B cell (primary cell): Measurements from ENCODE around the gene TRIP10. TPM values are rescaled to one million over a fixed set of nuclear protein-coding genes. Genes with fewer than 3 reads are reported as not detected.

Source experiments
- ATAC-seq: fragments of 200-7000 bp; cut with Tn5 transposase; one replicate; pipeline ENCODE4 v1.10.0; 2021; ENCODE audit warnings: low read depth, mild to moderate bottlenecking, moderate number of reproducible peaks, moderate library complexity
- CTCF ChIA-PET: fragments of 350-600 bp; sonication (Branson Sonifier 250); formaldehyde crosslinking; loops from one replicate; lab custom pipeline; 2021; ENCODE audit warnings: antibody characterized with exemption, inconsistent platforms; lab: Charles Lee
- POLR2A ChIA-PET: fragments of 350-600 bp; sonication (Branson Sonifier 250); formaldehyde crosslinking; loops from one replicate; lab custom pipeline; 2021; ENCODE audit warnings: antibody characterized with exemption; lab: Charles Lee
- DNase-seq: peaks from one replicate; pipeline ENCODE4 v3.0.0; 2013
- H2AFZ ChIP-seq: 2 replicates; pipeline ENCODE4 v1.6.1; 2012; ENCODE audit warnings: mild to moderate bottlenecking, low read depth, low read length; ENCODE audit not compliant: insufficient read depth, poor library complexity, severe bottlenecking
- H3K27ac ChIP-seq, 2 donors: 1 replicate in 1 of 2; 2 replicates in 1 of 2; pipeline ENCODE4 v1.5.1; 2012 to 2013; ENCODE audit warnings: low read length in 2 of 2, mild to moderate bottlenecking in 2 of 2, moderate library complexity in 1 of 2
- H3K27me3 ChIP-seq, 4 experiments: fragments of 200-600 bp in 1 of 4; sonication (generic) in 1 of 4; replicated peaks in 1 of 4; 1 replicate in 2 of 4; 2 replicates in 2 of 4; pipeline versions ENCODE4 v1.6.1 to v1.7.0; 2013 to 2016; ENCODE audit warnings: low read length in 3 of 4, mild to moderate bottlenecking in 2 of 4, mixed read lengths in 1 of 4, moderate library complexity in 1 of 4; ENCODE audit not compliant: insufficient read depth in 4 of 4, control insufficient read depth in 3 of 4; ENCODE audit errors: control extremely low read depth in 1 of 4
- H3K36me3 ChIP-seq, 2 experiments: replicated peaks in 1 of 2; 1 replicate in 1 of 2; 2 replicates in 1 of 2; pipeline versions ENCODE4 v1.6.1 to v1.7.1; 2013; ENCODE audit warnings: low read length in 1 of 2; ENCODE audit not compliant: insufficient read depth in 2 of 2, control insufficient read depth in 1 of 2; ENCODE audit errors: control extremely low read depth in 1 of 2, extremely low read depth in 1 of 2
- H3K4me1 ChIP-seq, 2 donors: fragments of 200-600 bp in 1 of 2; sonication (generic) in 1 of 2; 1 replicate in 1 of 2; 2 replicates in 1 of 2; pipeline versions ENCODE4 v1.5.1 to v1.6.1; 2013 to 2017; ENCODE audit warnings: low read length in 2 of 2; ENCODE audit not compliant: control insufficient read depth in 2 of 2, insufficient read depth in 2 of 2
- H3K4me2 ChIP-seq: replicated peaks from 2 replicates; pipeline ENCODE3; 2012; ENCODE audit warnings: mild to moderate bottlenecking, low read depth, low read length; ENCODE audit not compliant: poor library complexity, severe bottlenecking
- H3K4me3 ChIP-seq, 5 experiments: fragments of 200-600 bp in 1 of 5; sonication (generic) in 1 of 5; 1 replicate in 3 of 5; 2 replicates in 2 of 5; pipeline versions ENCODE4 v1.5.1 to v1.7.0; 2011 to 2016; ENCODE audit warnings: low read length in 4 of 5, mild to moderate bottlenecking in 4 of 5, low read depth in 2 of 5, control low read depth in 1 of 5, moderate library complexity in 1 of 5; ENCODE audit not compliant: insufficient read depth in 1 of 5; ENCODE audit errors: control extremely low read depth in 1 of 5, extremely low read depth in 1 of 5
- H3K79me2 ChIP-seq: fragments of 200-600 bp; sonication (generic); one replicate; pipeline ENCODE4 v1.6.0; 2016; ENCODE audit warnings: low read length; ENCODE audit not compliant: control insufficient read depth, insufficient read depth
- H3K9ac ChIP-seq: fragments of 200-600 bp; sonication (generic); 2 replicates; pipeline ENCODE4 v1.6.1; 2017; ENCODE audit warnings: mild to moderate bottlenecking, low read length, moderate library complexity
- H3K9me3 ChIP-seq, 3 donors: one replicate each; pipeline versions ENCODE4 v1.6.1 to v1.7.1; 2013; ENCODE audit warnings: low read length in 2 of 3; ENCODE audit not compliant: control insufficient read depth in 2 of 3, insufficient read depth in 1 of 3; ENCODE audit errors: control extremely low read depth in 1 of 3
- H4K20me1 ChIP-seq: 2 replicates; pipeline ENCODE4 v1.6.0; 2012; ENCODE audit warnings: mild to moderate bottlenecking, low read length; ENCODE audit not compliant: insufficient read depth, control insufficient read depth, poor library complexity, severe bottlenecking
- H3K27ac Mint-ChIP-seq: one replicate; pipeline ENCODE4 v1.8.0; 2021; ENCODE audit warnings: mixed read lengths
- H3K27me3 Mint-ChIP-seq: one replicate; pipeline ENCODE4 v1.8.0; 2021; ENCODE audit warnings: mixed read lengths
- H3K4me1 Mint-ChIP-seq: one replicate; pipeline ENCODE4 v1.8.0; 2021; ENCODE audit warnings: mixed read lengths
- H3K4me3 Mint-ChIP-seq: one replicate; pipeline ENCODE4 v1.8.0; 2021; ENCODE audit warnings: mixed read lengths
- H3K9me3 Mint-ChIP-seq: one replicate; pipeline ENCODE4 v1.8.0; 2022; ENCODE audit warnings: mixed read lengths; ENCODE audit not compliant: insufficient read depth
- CTCF ChIP-seq: fragments of 200-600 bp; IDR thresholded peaks from one replicate; pipeline ENCODE4 v1.8.0; 2022; ENCODE audit warnings: antibody characterized with exemption, mild to moderate bottlenecking
- EZH2 ChIP-seq: IDR thresholded peaks from 2 replicates; pipeline ENCODE4 v1.6.1; 2012; ENCODE audit warnings: borderline replicate concordance, low read depth, mild to moderate bottlenecking, moderate library complexity, low read length; ENCODE audit not compliant: insufficient read depth, poor library complexity, severe bottlenecking
- WGBS: methylation state at CpG from one replicate; pipeline ENCODE4 v1.1.5; 2013; ENCODE audit warnings: missing lambda C conversion rate; ENCODE audit not compliant: insufficient coverage; 5-methylcytosine and 5-hydroxymethylcytosine counted together
- intact Hi-C: fragments of 100-400 bp; cut with micrococcal nuclease; formaldehyde crosslinking; loops from one replicate; pipeline ENCODE4 v1.10.0; 2022
- polyA plus RNA-seq: library from polyadenylated mRNA; depleted of rRNA; stranded (reverse); fragments of >200 nt; gene quantifications from 2 replicates; pipeline ENCODE4 v1.2.3, GENCODE V29; 2012
- total RNA-seq, 2 donors: library from RNA; stranded (reverse); fragments of 120-200 nt in 1 of 2; gene quantifications; 1 replicate in 1 of 2; 2 replicates in 1 of 2; pipeline versions ENCODE4 v1.2.3 to v1.2.4, GENCODE V29; 2013 to 2022

Gene TRIP10
- total and polyA plus RNA-seq, 2 donors (not counting 1 experiment from before 2014, with no cell fraction given): 5.9 to 42.7 TPM

GRCh38 chr19:6725513-6726231 lies 13.8 kb upstream of the TRIP10 start:
- Mint-ChIP-seq H3K4me1 (peaks cover 67% of the 10 kb centered on the region), H3K27ac (peak overlapping the region; percentile 83), H3K27me3 (no peaks in the 10 kb centered on the region), H3K9me3 (no peaks in the 10 kb centered on the region), H3K4me3 (no peak overlapping the region)
- H3K27me3 ChIP-seq: no peaks in the 10 kb centered on the region
- H3K4me1 ChIP-seq: peaks cover 57 to 58% of the 10 kb centered on the region in 2 donors
- H3K9me3 ChIP-seq: peaks cover 0 to 3% (median 0%) of the 10 kb centered on the region in 3 donors
- H3K4me3 ChIP-seq: no peak overlapping the region
- POLR2A ChIA-PET: interaction anchor here (0.7 to 1.1 kb wide), 2 partner anchors 11 to 681 kb away, joined by 3 read pairs; no protein-coding TSS in a partner anchor
- 98% methylated on average over 15 of the region's 16 CpGs for WGBS
- H3K79me2 ChIP-seq: no peaks in the 10 kb centered on the region
- H3K4me2 ChIP-seq: peak overlapping the region; percentile 42
- CTCF ChIA-PET: interaction anchor here (1.4 kb wide), 1 partner anchor 11 kb away, joined by 3 read pairs; no protein-coding TSS in a partner anchor
- no peak overlapping the region for H2AFZ ChIP-seq
- intact Hi-C loops: loop anchor here (10.0 kb wide), 1 partner anchor 51 kb away; the partner anchor contains the start of gene TNFSF14
- peak overlapping the region in 1 of 2 donors; percentile 39 for H3K27ac ChIP-seq
- ATAC-seq: no peak
- no peak for TF ChIP-seq CTCF
- no peak for TF ChIP-seq EZH2
- DNase-seq: no peak
- H3K9ac ChIP-seq: no peak overlapping the region
- H4K20me1 ChIP-seq: no peaks in the 10 kb centered on the region
- H3K36me3 ChIP-seq: no peaks in the 10 kb centered on the region

GRCh38 chr19:6728346-6728745 lies 11.1 kb upstream of the TRIP10 start:
- H3K36me3 ChIP-seq: peaks cover 0 to 8% of the 10 kb centered on the region in 2 experiments
- H3K9ac ChIP-seq: no peak overlapping the region
- TF ChIP-seq CTCF: no peak
- TF ChIP-seq EZH2: no peak
- Mint-ChIP-seq H3K9me3 (no peaks in the 10 kb centered on the region), H3K4me3 (peak overlapping the region; percentile 17), H3K27ac (peak overlapping the region; percentile 73), H3K27me3 (no peaks in the 10 kb centered on the region), H3K4me1 (peaks cover 43% of the 10 kb centered on the region)
- peak overlapping the region; percentile 2 to 59 for H3K27ac ChIP-seq
- DNase-seq (no peak), ATAC-seq (peak; percentile 31)
- H3K79me2 ChIP-seq: peaks cover 5% of the 10 kb centered on the region
- no peaks in the 10 kb centered on the region for H4K20me1 ChIP-seq
- ChIA-PET CTCF (interaction anchor here (0.7 to 1.4 kb wide), 4 partner anchors 8 to 568 kb away, joined by 3 to 4 read pairs (median 3); no protein-coding TSS in a partner anchor), POLR2A (interaction anchor here (0.6 kb wide), 1 partner anchor 125 kb away, joined by 4 read pairs; no protein-coding TSS in a partner anchor)
- WGBS: 0% methylated on average over 8 of the region's 8 CpGs
- H3K4me1 ChIP-seq: peaks cover 32 to 33% of the 10 kb centered on the region in 2 donors
- no peak overlapping the region for H3K4me3 ChIP-seq
- peaks cover 0 to 3% (median 0%) of the 10 kb centered on the region in 3 donors for H3K9me3 ChIP-seq
- intact Hi-C loops: loop anchor here (10.0 kb wide), 1 partner anchor 54 kb away; the partner anchor contains the start of gene TNFSF14
- H3K4me2 ChIP-seq: peak overlapping the region; percentile 63
- H2AFZ ChIP-seq: peak overlapping the region; percentile 58
- no peaks in the 10 kb centered on the region for H3K27me3 ChIP-seq
